GM12892 (cell line): Measurements from ENCODE around the gene BTNL2.
"Not testable (repeated sequence)": the region's sequence is repeated elsewhere in the genome, so short reads cannot be mapped to it uniquely, and the experiment has no call there.

Experiments
- POLR2A ChIP-seq: IDR thresholded peaks from 2 replicates; pipeline ENCODE4 v1.6.1; 2011; ENCODE audit warnings: low read depth, low read length, control low read depth
- POLR2AphosphoS5 ChIP-seq: IDR thresholded peaks from 2 replicates; pipeline ENCODE4 v1.6.1; 2011; ENCODE audit warnings: low read depth, low read length, control low read depth
- TAF1 ChIP-seq: IDR thresholded peaks from 2 replicates; pipeline ENCODE4 v1.6.1; 2011; ENCODE audit warnings: low read depth, mild to moderate bottlenecking, control low read depth, low read length, borderline replicate concordance

DNA sequence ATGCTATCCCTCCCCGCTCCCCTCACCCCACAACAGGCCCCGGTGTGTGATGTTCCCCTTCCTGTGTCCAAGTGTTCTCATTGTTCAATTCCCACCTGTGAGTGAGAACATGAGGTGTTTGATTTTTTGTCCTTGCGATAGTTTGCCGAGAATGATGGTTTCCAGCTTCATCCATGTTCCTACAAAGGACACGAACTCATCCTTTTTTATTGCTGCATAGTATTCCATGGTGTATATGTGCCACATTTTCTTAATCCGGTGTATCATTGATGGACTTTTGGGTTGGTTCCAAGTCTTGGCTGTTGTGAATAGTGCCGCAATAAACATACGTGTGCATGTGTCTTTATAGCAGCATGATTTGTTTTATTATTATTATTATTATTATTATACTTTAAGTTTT, 48.4 kb downstream of the BTNL2 start:
- TF ChIP-seq POLR2A, POLR2AphosphoS5, TAF1: not testable (repeated sequence)
